Natural killer cell (primary cell): Measurements from ENCODE around the gene USP48. TPM values are rescaled to one million over a fixed set of nuclear protein-coding genes. Genes with fewer than 3 reads are reported as not detected.

Experiments used
- ATAC-seq, 3 donors: fragments of 150-1000 bp in 2 of 3; fragments of 200-7000 bp in 1 of 3; cut with Tn5 transposase; 1 replicate in 1 of 3; 2 replicates in 2 of 3; pipeline ENCODE4 v1.10.0; 2021; ENCODE audit warnings: mild to moderate bottlenecking in 2 of 3, moderate library complexity in 2 of 3
- DNase-seq, 2 donors: peaks; one replicate each; pipeline versions ENCODE4 v3.0.0 to v3.0.0-alpha.2; 2013 to 2021; ENCODE audit warnings: mixed read lengths in 1 of 2
- H3K27ac ChIP-seq: one replicate; pipeline ENCODE4 v1.5.1; 2013; ENCODE audit warnings: mild to moderate bottlenecking, low read length
- H3K27me3 ChIP-seq: one replicate; pipeline ENCODE4 v1.6.1; 2013; ENCODE audit warnings: low read length; ENCODE audit not compliant: control insufficient read depth, insufficient read depth
- H3K36me3 ChIP-seq: one replicate; pipeline ENCODE4 v1.6.1; 2013; ENCODE audit warnings: low read length; ENCODE audit not compliant: control insufficient read depth, insufficient read depth
- H3K4me1 ChIP-seq: one replicate; pipeline ENCODE4 v1.6.1; 2013; ENCODE audit warnings: low read length; ENCODE audit not compliant: control insufficient read depth, insufficient read depth
- H3K4me3 ChIP-seq: one replicate; pipeline ENCODE4 v1.5.1; 2013; ENCODE audit warnings: low read length
- H3K9me3 ChIP-seq: one replicate; pipeline ENCODE4 v1.6.1; 2013; ENCODE audit warnings: low read length; ENCODE audit not compliant: control insufficient read depth, insufficient read depth
- H3K27ac Mint-ChIP-seq, 2 donors: one replicate each; pipeline ENCODE4 v1.8.0; 2022; ENCODE audit warnings: mild to moderate bottlenecking in 2 of 2, mixed read lengths in 2 of 2, moderate library complexity in 1 of 2
- H3K27me3 Mint-ChIP-seq, 2 donors: one replicate each; pipeline ENCODE4 v1.8.0; 2022; ENCODE audit warnings: low read depth in 2 of 2, mixed read lengths in 2 of 2
- H3K36me3 Mint-ChIP-seq: one replicate; pipeline ENCODE4 v1.8.0; 2022; ENCODE audit warnings: mixed read lengths
- H3K4me1 Mint-ChIP-seq, 2 donors: one replicate each; pipeline ENCODE4 v1.8.0; 2022; ENCODE audit warnings: mixed read lengths in 2 of 2
- H3K4me3 Mint-ChIP-seq: one replicate; pipeline ENCODE4 v1.8.0; 2022; ENCODE audit warnings: mild to moderate bottlenecking, moderate library complexity, mixed read lengths
- H3K9me3 Mint-ChIP-seq, 2 donors: one replicate each; pipeline ENCODE4 v1.8.0; 2022; ENCODE audit warnings: mixed read lengths in 2 of 2
- WGBS: methylation state at CpG from one replicate; pipeline ENCODE4 v1.1.7; 2013; ENCODE audit warnings: missing lambda C conversion rate; ENCODE audit not compliant: insufficient coverage; 5-methylcytosine and 5-hydroxymethylcytosine counted together
- intact Hi-C: fragments of 100-400 bp; cut with micrococcal nuclease; formaldehyde crosslinking; loops from one replicate; pipeline ENCODE4 v1.14.2; 2022
- total RNA-seq, 4 donors: library from RNA; stranded (reverse); fragments of 120-200 nt in 1 of 4; gene quantifications; one replicate each; pipeline versions ENCODE4 v1.2.3 to v1.2.4, GENCODE V29; 2013 to 2022
- TF ChIP-seq, protein P1 (sequence below): fragments of 200-600 bp; IDR thresholded peaks from one replicate; pipeline ENCODE4 v1.8.0; 2022; ENCODE audit warnings: antibody characterized with exemption

USP48 gene
- total RNA-seq, 3 donors from 2014 or later (not counting 1 experiment from before 2014, with no cell fraction given) = 71.4 to 127 (median 90.5) TPM

GRCh38 chr1:21741206-21741605, 41.7 kb downstream of the USP48 start:
- 75% methylated on average over 1 of the region's 2 CpGs for whole genome bisulfite sequencing
- no peaks in the 10 kb centered on the region for H3K9me3 ChIP-seq
- H3K4me3 Mint-ChIP-seq = no peak overlapping the region
- peaks cover 12% of the 10 kb centered on the region for H3K36me3 ChIP-seq
- H3K27me3 Mint-ChIP-seq = no peaks in the 10 kb centered on the region
- H3K36me3 Mint-ChIP-seq = no peaks in the 10 kb centered on the region
- no peaks in the 10 kb centered on the region for H3K27me3 ChIP-seq
- no peak overlapping the region for H3K27ac Mint-ChIP-seq
- ATAC-seq = no peak
- intact Hi-C loops = no loop called here
- H3K27ac ChIP-seq = no peak overlapping the region
- no peaks in the 10 kb centered on the region for H3K4me1 ChIP-seq
- no peak overlapping the region for H3K4me3 ChIP-seq
- TF ChIP-seq, protein P1, sequence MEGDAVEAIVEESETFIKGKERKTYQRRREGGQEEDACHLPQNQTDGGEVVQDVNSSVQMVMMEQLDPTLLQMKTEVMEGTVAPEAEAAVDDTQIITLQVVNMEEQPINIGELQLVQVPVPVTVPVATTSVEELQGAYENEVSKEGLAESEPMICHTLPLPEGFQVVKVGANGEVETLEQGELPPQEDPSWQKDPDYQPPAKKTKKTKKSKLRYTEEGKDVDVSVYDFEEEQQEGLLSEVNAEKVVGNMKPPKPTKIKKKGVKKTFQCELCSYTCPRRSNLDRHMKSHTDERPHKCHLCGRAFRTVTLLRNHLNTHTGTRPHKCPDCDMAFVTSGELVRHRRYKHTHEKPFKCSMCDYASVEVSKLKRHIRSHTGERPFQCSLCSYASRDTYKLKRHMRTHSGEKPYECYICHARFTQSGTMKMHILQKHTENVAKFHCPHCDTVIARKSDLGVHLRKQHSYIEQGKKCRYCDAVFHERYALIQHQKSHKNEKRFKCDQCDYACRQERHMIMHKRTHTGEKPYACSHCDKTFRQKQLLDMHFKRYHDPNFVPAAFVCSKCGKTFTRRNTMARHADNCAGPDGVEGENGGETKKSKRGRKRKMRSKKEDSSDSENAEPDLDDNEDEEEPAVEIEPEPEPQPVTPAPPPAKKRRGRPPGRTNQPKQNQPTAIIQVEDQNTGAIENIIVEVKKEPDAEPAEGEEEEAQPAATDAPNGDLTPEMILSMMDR = no peak
- no peak for DNase-seq
- H3K9me3 Mint-ChIP-seq = no peaks in the 10 kb centered on the region
- H3K4me1 Mint-ChIP-seq = no peaks in the 10 kb centered on the region

DNA sequence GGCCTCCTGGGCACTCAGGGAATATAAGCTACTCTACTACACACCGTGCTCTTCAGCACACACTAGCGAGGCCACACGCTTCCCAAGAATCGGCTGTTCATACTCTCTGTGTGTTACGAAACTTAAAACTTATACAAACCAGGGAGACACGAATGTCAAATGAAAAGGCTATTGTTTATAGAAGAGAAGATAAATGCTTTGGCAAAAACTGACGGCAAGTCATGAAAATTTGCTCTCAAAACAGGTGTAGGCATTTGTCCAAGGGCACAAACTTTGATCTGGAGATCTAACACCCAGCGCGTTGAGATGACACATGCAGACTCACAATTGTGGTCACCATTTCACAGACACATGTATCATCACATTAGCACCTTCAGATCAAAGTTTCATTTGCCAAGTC, 46.1 kb downstream of the USP48 start:
- H3K4me3 ChIP-seq = no peak overlapping the region
- H3K9me3 ChIP-seq = no peaks in the 10 kb centered on the region
- 83% methylated on average over 9 of the region's 9 CpGs for WGBS
- no peak overlapping the region for H3K27ac Mint-ChIP-seq
- H3K4me1 ChIP-seq = no peaks in the 10 kb centered on the region
- peaks cover 32% of the 10 kb centered on the region for H3K36me3 ChIP-seq
- DNase-seq = no peak
- H3K9me3 Mint-ChIP-seq = no peaks in the 10 kb centered on the region
- no peaks in the 10 kb centered on the region for H3K36me3 Mint-ChIP-seq
- H3K27me3 ChIP-seq = no peaks in the 10 kb centered on the region
- TF ChIP-seq, protein P1 = no peak
- no peaks in the 10 kb centered on the region for H3K4me1 Mint-ChIP-seq
- no peak overlapping the region for H3K4me3 Mint-ChIP-seq
- intact Hi-C loops = no loop called here
- H3K27ac ChIP-seq = no peak overlapping the region
- H3K27me3 Mint-ChIP-seq = no peaks in the 10 kb centered on the region
- no peak for ATAC-seq

- no peaks in the 10 kb centered on the region for H3K9me3 Mint-ChIP-seq
- DNase-seq (no peak), ATAC-seq (no peak)
- Histone ChIP-seq H3K9me3 (no peaks in the 10 kb centered on the region), H3K4me1 (no peaks in the 10 kb centered on the region), H3K27me3 (no peaks in the 10 kb centered on the region), H3K36me3 (peaks cover 36% of the 10 kb centered on the region), H3K27ac (no peak overlapping the region), H3K4me3 (no peak overlapping the region)
- H3K36me3 Mint-ChIP-seq = no peaks in the 10 kb centered on the region
- H3K27me3 Mint-ChIP-seq = no peaks in the 10 kb centered on the region
- H3K4me1 Mint-ChIP-seq = no peaks in the 10 kb centered on the region
- no peak overlapping the region for H3K27ac Mint-ChIP-seq
- TF ChIP-seq, protein P1 = no peak
- WGBS = 100% methylated on average over 2 of the region's 2 CpGs
- H3K4me3 Mint-ChIP-seq = no peak overlapping the region
- intact Hi-C loops = no loop called here
Measured at GRCh38 chr1:21736011-21736410, 46.9 kb downstream of the USP48 start.

DNA sequence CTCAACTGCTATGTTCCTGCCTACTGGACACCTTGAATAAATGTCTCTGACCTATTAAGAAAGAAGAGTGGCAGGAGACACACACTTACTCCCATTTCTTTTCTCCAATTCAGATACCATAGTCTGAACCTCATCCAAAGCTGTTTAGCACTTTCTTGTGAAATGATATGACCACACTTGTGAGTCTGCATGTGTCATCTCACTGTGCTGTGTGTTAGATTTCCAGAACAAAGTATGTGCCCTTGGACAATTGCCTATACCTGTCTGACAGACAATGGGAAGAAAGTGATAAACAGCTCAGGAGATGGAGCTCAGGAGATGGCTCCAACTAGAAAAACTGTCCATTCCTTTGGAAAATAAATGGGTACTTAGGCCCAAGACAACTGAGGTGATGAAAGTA, 48.4 kb downstream of the USP48 start:
- Histone ChIP-seq H3K27ac (no peak overlapping the region), H3K4me1 (no peaks in the 10 kb centered on the region), H3K4me3 (no peak overlapping the region), H3K9me3 (no peaks in the 10 kb centered on the region), H3K36me3 (peaks cover 40% of the 10 kb centered on the region), H3K27me3 (no peaks in the 10 kb centered on the region)
- Mint-ChIP-seq H3K27ac (no peak overlapping the region), H3K27me3 (no peaks in the 10 kb centered on the region), H3K9me3 (no peaks in the 10 kb centered on the region), H3K36me3 (no peaks in the 10 kb centered on the region), H3K4me3 (no peak overlapping the region), H3K4me1 (no peaks in the 10 kb centered on the region)
- no peak for ATAC-seq
- TF ChIP-seq, protein P1 = no peak
- intact Hi-C loops = no loop called here
- no peak for DNase-seq
